Endothelial cell (in vitro differentiated cells): Measurements from ENCODE around the gene NT5C2. TPM values are rescaled to one million over a fixed set of nuclear protein-coding genes. Genes with fewer than 3 reads are reported as not detected.
A peak's percentile ranks its signal among the peaks of the same experiment; 100 is the strongest.

ENCODE experiments used
- DNase-seq: peaks from one replicate; pipeline ENCODE4 v3.0.0; 2021; ENCODE audit warnings: low spot score
- H3K27ac Mint-ChIP-seq: one replicate; pipeline ENCODE4 v1.8.0; 2021; ENCODE audit warnings: mixed read lengths, inconsistent platforms; ENCODE audit not compliant: unreplicated experiment
- H3K27me3 Mint-ChIP-seq: one replicate; pipeline ENCODE4 v1.8.0; 2021; ENCODE audit warnings: mild to moderate bottlenecking, moderate library complexity, mixed read lengths, inconsistent platforms; ENCODE audit not compliant: unreplicated experiment
- H3K36me3 Mint-ChIP-seq: one replicate; pipeline ENCODE4 v1.8.0; 2021; ENCODE audit warnings: mild to moderate bottlenecking, low read depth, mixed read lengths, inconsistent platforms; ENCODE audit not compliant: unreplicated experiment
- H3K4me1 Mint-ChIP-seq: one replicate; pipeline ENCODE4 v1.8.0; 2021; ENCODE audit warnings: mild to moderate bottlenecking, mixed read lengths, inconsistent platforms; ENCODE audit not compliant: unreplicated experiment
- H3K4me3 Mint-ChIP-seq: one replicate; pipeline ENCODE4 v1.8.0; 2021; ENCODE audit warnings: mild to moderate bottlenecking, mixed read lengths, inconsistent platforms; ENCODE audit not compliant: unreplicated experiment
- H3K9me3 Mint-ChIP-seq: one replicate; pipeline ENCODE4 v1.8.0; 2021; ENCODE audit warnings: mixed read lengths, inconsistent platforms; ENCODE audit not compliant: unreplicated experiment
- CTCF ChIP-seq: fragments of 200-600 bp; sonication (generic); IDR thresholded peaks from one replicate; pipeline ENCODE4 v1.5.0; 2021; ENCODE audit warnings: antibody characterized with exemption; ENCODE audit not compliant: unreplicated experiment
- total RNA-seq: library from RNA; stranded (reverse); fragmentation: NEBNext Ultra II Directional; extraction: Animal tissue kit (Norgen Biotek cat#: 25700); gene quantifications from one replicate; pipeline ENCODE4 v1.2.1, GENCODE V29; 2021; ENCODE audit not compliant: unreplicated experiment

NT5C2 gene
- total RNA-seq, 1 donor from 2014 or later: 88.2 TPM

DNA sequence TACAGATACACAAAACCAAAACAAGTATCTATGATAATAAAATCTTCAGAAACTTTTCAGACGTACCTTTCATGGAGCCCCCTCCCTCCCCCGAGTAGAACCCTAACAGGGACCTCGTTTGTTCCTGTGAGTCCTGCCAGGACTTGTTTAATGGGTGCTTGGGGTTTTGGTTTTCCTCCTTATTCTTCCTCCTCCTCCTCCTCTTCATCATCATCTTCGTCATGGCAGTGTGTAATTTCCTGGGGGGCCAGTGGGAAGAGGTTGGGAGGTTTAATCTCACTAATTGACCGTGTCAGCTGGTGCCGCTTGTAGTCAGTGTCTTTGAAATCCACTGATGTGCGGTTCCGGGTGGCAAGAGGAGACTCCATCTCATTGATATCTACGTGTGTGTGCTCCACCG, 103.6 kb downstream of the NT5C2 start:
- H3K36me3 Mint-ChIP-seq: peaks cover 58% of the 10 kb centered on the region
- no peak for DNase-seq
- no peak overlapping the region for H3K27ac Mint-ChIP-seq
- peaks cover 6% of the 10 kb centered on the region for H3K4me1 Mint-ChIP-seq
- H3K9me3 Mint-ChIP-seq: no peaks in the 10 kb centered on the region
- no peak for TF ChIP-seq CTCF
- H3K27me3 Mint-ChIP-seq: peaks cover 3% of the 10 kb centered on the region
- no peak overlapping the region for H3K4me3 Mint-ChIP-seq

DNA sequence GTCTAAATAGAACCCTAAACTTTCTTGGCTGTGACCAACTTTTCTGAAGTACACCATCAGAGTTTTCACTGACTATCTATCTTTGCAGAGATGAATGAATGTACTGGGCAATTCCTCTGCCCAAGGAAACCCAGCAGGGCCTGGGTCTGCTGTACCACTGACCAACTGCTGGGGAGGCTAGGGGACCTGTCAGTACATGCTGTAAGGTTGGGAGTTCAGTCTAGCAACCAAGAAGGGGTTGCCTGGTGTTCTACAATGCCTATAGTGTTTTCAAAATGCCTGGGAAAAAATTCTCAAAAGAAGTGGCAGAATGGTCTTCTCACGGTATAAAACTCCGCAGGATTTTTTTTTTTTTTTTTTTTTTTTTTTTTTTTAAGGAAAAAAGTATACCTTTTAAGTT, 106.3 kb downstream of the NT5C2 start:
- peaks cover 3% of the 10 kb centered on the region for H3K27me3 Mint-ChIP-seq
- peaks cover 51% of the 10 kb centered on the region for H3K36me3 Mint-ChIP-seq
- DNase-seq: no peak
- TF ChIP-seq CTCF: no peak
- peaks cover 12% of the 10 kb centered on the region for H3K4me1 Mint-ChIP-seq
- H3K4me3 Mint-ChIP-seq: no peak overlapping the region
- H3K27ac Mint-ChIP-seq: no peak overlapping the region
- H3K9me3 Mint-ChIP-seq: no peaks in the 10 kb centered on the region

DNA sequence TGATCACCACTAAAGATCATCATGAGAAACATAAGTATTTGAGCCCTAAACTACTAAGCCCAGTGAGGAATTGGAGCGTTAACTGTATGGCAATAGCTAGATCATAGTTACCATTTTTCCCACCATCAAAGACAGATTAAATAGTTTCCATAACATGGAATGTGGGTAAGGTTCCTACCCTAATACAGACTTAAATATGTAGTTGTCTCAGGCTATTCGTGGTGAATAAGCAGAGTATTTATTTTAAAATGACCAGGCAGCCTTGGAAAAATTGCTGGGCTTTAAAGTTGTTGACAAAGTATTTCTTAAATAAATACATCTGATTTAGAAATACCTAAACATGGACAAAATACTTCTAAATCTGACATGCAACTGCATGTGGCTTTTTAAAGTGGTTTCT, 106.8 kb downstream of the NT5C2 start:
- Mint-ChIP-seq H3K4me3 (no peak overlapping the region), H3K27ac (no peak overlapping the region), H3K9me3 (no peaks in the 10 kb centered on the region), H3K27me3 (peaks cover 4% of the 10 kb centered on the region), H3K36me3 (peaks cover 48% of the 10 kb centered on the region), H3K4me1 (peaks cover 12% of the 10 kb centered on the region)
- TF ChIP-seq CTCF: no peak
- DNase-seq: no peak

DNA sequence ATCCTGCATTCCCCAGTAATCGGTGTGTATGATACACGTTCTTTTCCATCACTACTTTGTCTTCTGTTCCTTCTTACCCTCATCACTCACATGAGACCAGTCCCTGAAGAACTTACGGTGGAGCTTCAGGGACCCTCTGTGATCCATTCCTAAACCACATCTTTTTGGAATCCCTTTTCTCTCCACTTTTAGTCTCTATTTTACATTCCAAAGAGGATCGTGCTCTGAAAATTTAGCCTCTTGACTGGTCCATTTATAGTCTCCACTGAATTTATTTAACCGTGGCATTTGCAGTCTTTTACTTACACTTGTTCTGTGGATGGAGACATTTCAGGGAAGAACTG, 109.1 kb downstream of the NT5C2 start:
- Mint-ChIP-seq H3K9me3 (no peaks in the 10 kb centered on the region), H3K4me3 (no peak overlapping the region), H3K27ac (peak overlapping the region; percentile 67), H3K36me3 (peaks cover 30% of the 10 kb centered on the region), H3K27me3 (peaks cover 3% of the 10 kb centered on the region), H3K4me1 (peaks cover 12% of the 10 kb centered on the region)
- DNase-seq: no peak
- TF ChIP-seq CTCF: no peak

- peaks cover 12% of the 10 kb centered on the region for H3K4me1 Mint-ChIP-seq
- H3K9me3 Mint-ChIP-seq: no peaks in the 10 kb centered on the region
- peaks cover 3% of the 10 kb centered on the region for H3K27me3 Mint-ChIP-seq
- H3K27ac Mint-ChIP-seq: peak overlapping the region; percentile 67
- H3K4me3 Mint-ChIP-seq: no peak overlapping the region
- DNase-seq: no peak
- no peak for TF ChIP-seq CTCF
- H3K36me3 Mint-ChIP-seq: peaks cover 30% of the 10 kb centered on the region
These were observed 109.7 kb downstream of the NT5C2 start for GRCh38 chr10:103083266-103083976.
